ENCODE measurements around the gene NIP7. TPM values are rescaled to one million over a fixed set of nuclear protein-coding genes. Genes with fewer than 3 reads are reported as not detected.

NIP7 gene
- total RNA-seq, 1 donor from 2014 or later = 42.4 TPM

GRCh38 chr16:69313469-69313868, 26.1 kb upstream of the NIP7 start:
- TF ChIP-seq, protein P1, sequence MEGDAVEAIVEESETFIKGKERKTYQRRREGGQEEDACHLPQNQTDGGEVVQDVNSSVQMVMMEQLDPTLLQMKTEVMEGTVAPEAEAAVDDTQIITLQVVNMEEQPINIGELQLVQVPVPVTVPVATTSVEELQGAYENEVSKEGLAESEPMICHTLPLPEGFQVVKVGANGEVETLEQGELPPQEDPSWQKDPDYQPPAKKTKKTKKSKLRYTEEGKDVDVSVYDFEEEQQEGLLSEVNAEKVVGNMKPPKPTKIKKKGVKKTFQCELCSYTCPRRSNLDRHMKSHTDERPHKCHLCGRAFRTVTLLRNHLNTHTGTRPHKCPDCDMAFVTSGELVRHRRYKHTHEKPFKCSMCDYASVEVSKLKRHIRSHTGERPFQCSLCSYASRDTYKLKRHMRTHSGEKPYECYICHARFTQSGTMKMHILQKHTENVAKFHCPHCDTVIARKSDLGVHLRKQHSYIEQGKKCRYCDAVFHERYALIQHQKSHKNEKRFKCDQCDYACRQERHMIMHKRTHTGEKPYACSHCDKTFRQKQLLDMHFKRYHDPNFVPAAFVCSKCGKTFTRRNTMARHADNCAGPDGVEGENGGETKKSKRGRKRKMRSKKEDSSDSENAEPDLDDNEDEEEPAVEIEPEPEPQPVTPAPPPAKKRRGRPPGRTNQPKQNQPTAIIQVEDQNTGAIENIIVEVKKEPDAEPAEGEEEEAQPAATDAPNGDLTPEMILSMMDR (IDR thresholded peaks at IDR 0.05) = no peak
- Mint-ChIP-seq H3K4me1 (peaks cover 27% of the 10 kb centered on the region), H3K9me3 (no peaks in the 10 kb centered on the region), H3K36me3 (ENCODE audit: low read depth) (peaks cover 48% of the 10 kb centered on the region), H3K27ac (no peak overlapping the region), H3K4me3 (peak overlapping the region; percentile 65), H3K27me3 (no peaks in the 10 kb centered on the region)
- POLR2A ChIA-PET = interaction anchor here (1.4 kb wide), 1 partner anchor 14 kb away, joined by 4 read pairs; no protein-coding TSS in a partner anchor
- ATAC-seq (ENCODE audit: low read depth) (no peak), DNase-seq (no peak)
- intact Hi-C loops (cut with micrococcal nuclease) = loop anchor here (10.0 kb wide), 1 partner anchor 1211 kb away; the partner anchor contains the start of genes COG4 and SF3B3
- CTCF ChIA-PET = no interaction called here

GRCh38 chr16:69314534-69314933, 25.0 kb upstream of the NIP7 start:
- intact Hi-C loops (cut with micrococcal nuclease) = loop anchor here (10.0 kb wide), 1 partner anchor 1210 kb away; the partner anchor contains the start of genes COG4 and SF3B3
- Mint-ChIP-seq H3K27me3 (no peaks in the 10 kb centered on the region), H3K9me3 (no peaks in the 10 kb centered on the region), H3K4me1 (peaks cover 27% of the 10 kb centered on the region), H3K36me3 (ENCODE audit: low read depth) (peaks cover 58% of the 10 kb centered on the region), H3K27ac (no peak overlapping the region), H3K4me3 (no peak overlapping the region)
- TF ChIP-seq, protein P1 (IDR thresholded peaks at IDR 0.05) = no peak
- ATAC-seq (ENCODE audit: low read depth) (no peak), DNase-seq (no peak)
- ChIA-PET POLR2A (interaction anchor here (0.6 to 1.4 kb wide), 2 partner anchors 13 to 46 kb away, joined by 4 to 6 read pairs; no protein-coding TSS in a partner anchor), CTCF (no interaction called here)

- H3K27me3 Mint-ChIP-seq = no peaks in the 10 kb centered on the region
- no peaks in the 10 kb centered on the region for H3K9me3 Mint-ChIP-seq
- TF ChIP-seq, protein P1 (IDR thresholded peaks at IDR 0.05) = no peak
- H3K27ac Mint-ChIP-seq = no peak overlapping the region
- intact Hi-C loops (cut with micrococcal nuclease) = loop anchor here (10.0 kb wide), 1 partner anchor 1209 kb away; the partner anchor contains the start of genes COG4 and SF3B3
- peaks cover 22% of the 10 kb centered on the region for H3K4me1 Mint-ChIP-seq
- DNase-seq (no peak), ATAC-seq (ENCODE audit: low read depth) (no peak)
- CTCF ChIA-PET = no interaction called here
- POLR2A ChIA-PET = no interaction called here
- peaks cover 64% of the 10 kb centered on the region for H3K36me3 Mint-ChIP-seq (ENCODE audit: low read depth)
- H3K4me3 Mint-ChIP-seq = no peak overlapping the region
Observed at GRCh38 chr16:69315486-69316311, 23.9 kb upstream of the NIP7 start.

- ChIA-PET POLR2A (no interaction called here), CTCF (no interaction called here)
- DNase-seq (no peak), ATAC-seq (ENCODE audit: low read depth) (no peak)
- intact Hi-C loops (cut with micrococcal nuclease) = loop anchor here (10.0 kb wide), 1 partner anchor 1208 kb away; the partner anchor contains the start of genes COG4 and SF3B3
- Mint-ChIP-seq H3K27ac (no peak overlapping the region), H3K36me3 (ENCODE audit: low read depth) (peaks cover 74% of the 10 kb centered on the region), H3K9me3 (no peaks in the 10 kb centered on the region), H3K27me3 (no peaks in the 10 kb centered on the region), H3K4me3 (no peak overlapping the region), H3K4me1 (peaks cover 20% of the 10 kb centered on the region)
- TF ChIP-seq, protein P1 (IDR thresholded peaks at IDR 0.05) = no peak
Observed at GRCh38 chr16:69316595-69317034, 23.0 kb upstream of the NIP7 start.

DNA sequence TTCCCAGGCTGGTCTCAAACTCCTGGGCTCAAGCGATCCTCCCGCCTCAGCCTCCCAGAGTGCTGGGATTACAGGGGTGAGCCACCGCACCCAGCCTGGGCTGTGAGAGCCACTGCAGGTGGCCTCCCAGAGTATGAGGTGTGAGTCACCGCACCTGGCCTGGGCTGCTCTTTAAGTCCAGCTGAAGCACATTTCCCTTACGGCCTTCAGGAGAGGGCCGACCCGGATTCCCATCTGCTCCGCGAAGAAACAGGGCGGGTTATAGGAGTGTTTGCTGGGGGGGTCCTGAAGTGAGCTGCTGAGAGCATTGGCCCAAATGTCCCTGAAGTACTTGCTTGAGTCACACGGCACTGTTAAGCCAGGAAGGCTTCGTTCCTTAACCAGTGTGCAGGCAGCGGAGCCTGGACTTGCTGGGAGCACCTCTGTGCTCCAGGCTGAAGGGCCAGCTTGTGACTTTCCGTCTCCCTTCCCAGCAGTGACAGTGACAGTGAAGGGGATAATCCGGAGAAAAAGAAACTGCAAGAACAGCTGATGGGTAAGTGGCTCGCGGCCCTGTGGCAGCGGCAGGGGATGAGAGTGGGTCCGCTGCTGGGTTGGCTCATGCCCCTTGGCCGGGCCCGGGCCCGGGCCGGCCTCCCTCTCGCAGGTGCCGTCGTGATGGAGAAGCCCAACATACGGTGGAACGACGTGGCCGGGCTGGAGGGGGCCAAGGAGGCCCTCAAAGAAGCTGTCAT, 21.2 kb upstream of the NIP7 start:
- intact Hi-C loops (cut with micrococcal nuclease) = loop anchor here (10.0 kb wide), 1 partner anchor 1206 kb away; the partner anchor contains the start of genes COG4 and SF3B3
- H3K4me3 Mint-ChIP-seq = no peak overlapping the region
- ChIA-PET CTCF (no interaction called here), POLR2A (no interaction called here)
- no peak overlapping the region for H3K27ac Mint-ChIP-seq
- peaks cover 10% of the 10 kb centered on the region for H3K4me1 Mint-ChIP-seq
- TF ChIP-seq, protein P1 (IDR thresholded peaks at IDR 0.05) = no peak
- peaks cover 81% of the 10 kb centered on the region for H3K36me3 Mint-ChIP-seq (ENCODE audit: low read depth)
- ATAC-seq (ENCODE audit: low read depth) (no peak), DNase-seq (no peak)
- no peaks in the 10 kb centered on the region for H3K9me3 Mint-ChIP-seq
- H3K27me3 Mint-ChIP-seq = no peaks in the 10 kb centered on the region
